ENCODE measurements around the gene NOP16. TPM values are rescaled to one million over a fixed set of nuclear protein-coding genes. Genes with fewer than 3 reads are reported as not detected.

The NOP16 gene
- total RNA-seq, 1 experiment from 2014 or later: 31.5 TPM

DNA sequence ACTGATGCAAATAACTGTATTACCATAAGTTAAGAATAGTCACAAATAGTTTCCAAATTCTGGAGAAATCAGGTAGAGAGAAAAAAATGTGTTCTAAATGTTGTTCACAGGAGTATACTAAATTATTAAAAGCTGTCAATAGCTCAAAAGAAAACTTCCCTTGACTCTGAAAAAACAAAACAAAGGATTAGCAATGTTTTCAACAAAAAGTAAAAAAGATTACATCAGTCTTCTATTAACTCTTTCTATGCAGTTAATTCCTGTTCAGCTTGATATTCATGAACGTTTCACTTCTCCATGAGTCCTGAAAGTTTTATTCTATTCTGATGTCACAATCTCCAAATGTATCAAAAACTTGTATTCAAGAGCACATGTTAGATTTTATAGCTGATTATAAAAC is 37.4 kb upstream of the NOP16 start:
- Histone ChIP-seq H4K20me1 (ENCODE audit: insufficient read depth) (no peaks in the 10 kb centered on the region), H3K79me2 (ENCODE audit: low read depth) (no peaks in the 10 kb centered on the region), H3K36me3 (ENCODE audit: low read depth) (no peaks in the 10 kb centered on the region), H3K4me1 (replicated peaks; ENCODE audit: insufficient read depth) (peaks cover 59% of the 10 kb centered on the region), H3F3A (ENCODE audit: insufficient read depth, low read depth) (peaks cover 35% of the 10 kb centered on the region), H3K9me3 (ENCODE audit: insufficient read depth, low read depth) (peaks cover 22% of the 10 kb centered on the region), H2AFZ (no peak overlapping the region), H3K4me2 (peak overlapping the region; percentile 42), H3K27ac (peak overlapping the region; percentile 92), H3K9me2 (ENCODE audit: insufficient read depth) (no peaks in the 10 kb centered on the region), H3K27me3 (ENCODE audit: insufficient read depth, low read depth) (no peaks in the 10 kb centered on the region), H3K4me3 (no peak overlapping the region)
- TF ChIP-seq, protein P1, sequence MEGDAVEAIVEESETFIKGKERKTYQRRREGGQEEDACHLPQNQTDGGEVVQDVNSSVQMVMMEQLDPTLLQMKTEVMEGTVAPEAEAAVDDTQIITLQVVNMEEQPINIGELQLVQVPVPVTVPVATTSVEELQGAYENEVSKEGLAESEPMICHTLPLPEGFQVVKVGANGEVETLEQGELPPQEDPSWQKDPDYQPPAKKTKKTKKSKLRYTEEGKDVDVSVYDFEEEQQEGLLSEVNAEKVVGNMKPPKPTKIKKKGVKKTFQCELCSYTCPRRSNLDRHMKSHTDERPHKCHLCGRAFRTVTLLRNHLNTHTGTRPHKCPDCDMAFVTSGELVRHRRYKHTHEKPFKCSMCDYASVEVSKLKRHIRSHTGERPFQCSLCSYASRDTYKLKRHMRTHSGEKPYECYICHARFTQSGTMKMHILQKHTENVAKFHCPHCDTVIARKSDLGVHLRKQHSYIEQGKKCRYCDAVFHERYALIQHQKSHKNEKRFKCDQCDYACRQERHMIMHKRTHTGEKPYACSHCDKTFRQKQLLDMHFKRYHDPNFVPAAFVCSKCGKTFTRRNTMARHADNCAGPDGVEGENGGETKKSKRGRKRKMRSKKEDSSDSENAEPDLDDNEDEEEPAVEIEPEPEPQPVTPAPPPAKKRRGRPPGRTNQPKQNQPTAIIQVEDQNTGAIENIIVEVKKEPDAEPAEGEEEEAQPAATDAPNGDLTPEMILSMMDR (conservative IDR thresholded peaks at IDR 0.05): no peak
- TF ChIP-seq EZH2 (IDR thresholded peaks at IDR 0.05; ENCODE audit: low read depth): no peak
- intact Hi-C loops (cut with micrococcal nuclease; ENCODE audit: unreplicated experiment): no loop called here
- no peak for DNase-seq
- POLR2A ChIA-PET (ENCODE audit: unreplicated experiment): no interaction called here
- BruUV-seq (replicated peaks): no TSS peak
- CTCF ChIA-PET: no interaction called here

DNA sequence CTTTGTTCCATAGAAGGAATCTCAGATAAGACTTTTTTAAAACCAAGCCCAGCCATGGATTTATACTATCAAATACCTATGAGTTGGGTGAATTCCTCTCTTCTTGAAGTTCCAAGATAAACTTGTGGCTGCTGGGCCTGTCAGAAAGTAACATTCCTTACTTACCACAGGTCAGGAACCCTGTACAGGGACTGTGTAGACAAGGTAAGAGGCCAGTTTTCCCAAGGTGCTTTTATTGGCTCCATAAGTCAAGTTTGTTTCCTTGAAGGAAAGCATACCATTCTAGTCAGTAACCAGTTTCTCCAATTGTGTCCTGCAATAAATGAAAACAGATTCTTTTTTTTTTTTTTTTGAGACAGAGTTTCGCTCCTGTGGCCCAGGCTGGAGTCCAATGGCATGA is 36.7 kb upstream of the NOP16 start:
- Histone ChIP-seq H3K4me1 (replicated peaks; ENCODE audit: insufficient read depth) (peaks cover 65% of the 10 kb centered on the region), H2AFZ (no peak overlapping the region), H4K20me1 (ENCODE audit: insufficient read depth) (no peaks in the 10 kb centered on the region), H3K79me2 (ENCODE audit: low read depth) (no peaks in the 10 kb centered on the region), H3K9me2 (ENCODE audit: insufficient read depth) (no peaks in the 10 kb centered on the region), H3K4me3 (no peak overlapping the region), H3K27ac (peak overlapping the region; percentile 92), H3K4me2 (peak overlapping the region; percentile 42; the same call in 1 of the 2 replicates), H3F3A (ENCODE audit: insufficient read depth, low read depth) (peaks cover 42% of the 10 kb centered on the region), H3K27me3 (ENCODE audit: insufficient read depth, low read depth) (no peaks in the 10 kb centered on the region), H3K9me3 (ENCODE audit: insufficient read depth, low read depth) (peaks cover 28% of the 10 kb centered on the region), H3K36me3 (ENCODE audit: low read depth) (no peaks in the 10 kb centered on the region)
- POLR2A ChIA-PET (ENCODE audit: unreplicated experiment): no interaction called here
- BruUV-seq (replicated peaks): no TSS peak
- intact Hi-C loops (cut with micrococcal nuclease; ENCODE audit: unreplicated experiment): no loop called here
- DNase-seq: peak; percentile 56 to 98
- TF ChIP-seq, protein P1 (conservative IDR thresholded peaks at IDR 0.05): no peak
- TF ChIP-seq EZH2 (IDR thresholded peaks at IDR 0.05; ENCODE audit: low read depth): no peak
- CTCF ChIA-PET: no interaction called here

DNA sequence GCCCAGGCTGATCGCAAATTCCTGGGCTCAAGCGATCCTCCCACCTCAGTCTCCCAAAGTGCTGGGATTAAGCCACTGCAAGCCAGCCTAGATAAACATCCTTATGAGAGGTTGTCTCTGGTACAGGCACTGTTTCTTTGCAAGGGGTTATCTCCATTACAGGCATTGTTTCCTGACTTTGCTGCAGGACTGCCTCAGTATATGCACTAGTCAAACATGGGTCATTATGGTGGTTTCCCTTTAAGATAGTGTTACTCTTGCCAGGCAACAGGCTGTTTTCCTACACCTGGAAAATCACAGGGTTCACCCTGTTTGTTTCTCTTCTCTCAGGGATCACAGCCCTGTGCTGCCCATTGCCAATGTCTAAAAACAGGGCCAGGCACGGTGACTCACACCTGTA is 35.8 kb upstream of the NOP16 start:
- Histone ChIP-seq H3K4me2 (no peak overlapping the region), H2AFZ (no peak overlapping the region), H4K20me1 (ENCODE audit: insufficient read depth) (no peaks in the 10 kb centered on the region), H3K4me3 (no peak overlapping the region), H3K27ac (peak overlapping the region; percentile 92), H3K27me3 (ENCODE audit: insufficient read depth, low read depth) (no peaks in the 10 kb centered on the region), H3K9me3 (ENCODE audit: insufficient read depth, low read depth) (peaks cover 33% of the 10 kb centered on the region), H3K79me2 (ENCODE audit: low read depth) (no peaks in the 10 kb centered on the region), H3K9me2 (ENCODE audit: insufficient read depth) (no peaks in the 10 kb centered on the region), H3K4me1 (replicated peaks; ENCODE audit: insufficient read depth) (peaks cover 73% of the 10 kb centered on the region), H3F3A (ENCODE audit: insufficient read depth, low read depth) (peaks cover 51% of the 10 kb centered on the region), H3K36me3 (ENCODE audit: low read depth) (no peaks in the 10 kb centered on the region)
- ChIA-PET POLR2A (ENCODE audit: unreplicated experiment) (no interaction called here), CTCF (no interaction called here)
- TF ChIP-seq EZH2 (IDR thresholded peaks at IDR 0.05; ENCODE audit: low read depth): no peak
- TF ChIP-seq, protein P1 (conservative IDR thresholded peaks at IDR 0.05): no peak
- intact Hi-C loops (cut with micrococcal nuclease; ENCODE audit: unreplicated experiment): no loop called here
- peak in 1 of 2 experiments; percentile 34 for DNase-seq
- BruUV-seq (replicated peaks): no TSS peak
